ELR (cell line): ENCODE data around the gene OR11G2.
A peak's percentile ranks its signal among the peaks of the same experiment; 100 is the strongest.
"Not testable (repeated sequence)": the region's sequence is repeated elsewhere in the genome, so short reads cannot be mapped to it uniquely, and the experiment has no call there.

Experiments
- DNase-seq: peaks from one replicate; pipeline ENCODE4 v3.0.0-alpha.2; 2015; ENCODE audit warnings: low read depth

Gene OR11G2, protein sequence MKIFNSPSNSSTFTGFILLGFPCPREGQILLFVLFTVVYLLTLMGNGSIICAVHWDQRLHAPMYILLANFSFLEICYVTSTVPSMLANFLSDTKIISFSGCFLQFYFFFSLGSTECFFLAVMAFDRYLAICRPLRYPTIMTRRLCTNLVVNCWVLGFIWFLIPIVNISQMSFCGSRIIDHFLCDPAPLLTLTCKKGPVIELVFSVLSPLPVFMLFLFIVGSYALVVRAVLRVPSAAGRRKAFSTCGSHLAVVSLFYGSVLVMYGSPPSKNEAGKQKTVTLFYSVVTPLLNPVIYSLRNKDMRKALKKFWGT

DNA sequence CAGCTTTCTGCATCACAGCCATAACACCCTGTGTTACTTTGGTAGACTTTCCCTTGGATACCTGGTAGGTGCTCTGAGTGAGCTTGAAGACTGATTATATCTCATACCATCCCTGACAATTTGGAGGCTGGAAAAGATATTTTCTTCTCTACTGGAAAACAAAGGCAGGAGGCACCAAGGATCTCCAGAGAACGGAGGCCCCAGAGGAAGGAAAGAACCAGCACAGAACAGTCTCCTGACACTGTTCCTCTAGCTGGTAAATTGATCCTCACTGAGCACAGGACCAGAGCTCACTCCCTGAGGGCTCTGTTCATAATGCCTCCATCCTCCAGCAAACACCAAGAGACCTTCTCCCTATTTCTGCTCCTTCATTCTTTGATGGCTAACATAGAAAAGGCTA lies at the start of gene OR11G2:
OR11G2 (plus strand) TSS at position 301 of the 400 bp plus-strand sequence. CDS start 6,542 bp downstream, outside the sequence.
- DNase-seq: no peak

DNA sequence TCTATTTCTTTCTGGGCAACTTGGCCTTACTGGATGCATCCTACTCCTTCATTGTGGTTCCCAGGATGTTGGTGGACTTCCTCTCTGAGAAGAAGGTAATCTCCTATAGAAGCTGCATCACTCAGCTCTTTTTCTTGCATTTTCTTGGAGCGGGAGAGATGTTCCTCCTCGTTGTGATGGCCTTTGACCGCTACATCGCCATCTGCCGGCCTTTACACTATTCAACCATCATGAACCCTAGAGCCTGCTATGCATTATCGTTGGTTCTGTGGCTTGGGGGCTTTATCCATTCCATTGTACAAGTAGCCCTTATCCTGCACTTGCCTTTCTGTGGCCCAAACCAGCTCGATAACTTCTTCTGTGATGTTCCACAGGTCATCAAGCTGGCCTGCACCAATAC lies 46.8 kb upstream of the OR11G2 start:
- DNase-seq: no peak

DNA sequence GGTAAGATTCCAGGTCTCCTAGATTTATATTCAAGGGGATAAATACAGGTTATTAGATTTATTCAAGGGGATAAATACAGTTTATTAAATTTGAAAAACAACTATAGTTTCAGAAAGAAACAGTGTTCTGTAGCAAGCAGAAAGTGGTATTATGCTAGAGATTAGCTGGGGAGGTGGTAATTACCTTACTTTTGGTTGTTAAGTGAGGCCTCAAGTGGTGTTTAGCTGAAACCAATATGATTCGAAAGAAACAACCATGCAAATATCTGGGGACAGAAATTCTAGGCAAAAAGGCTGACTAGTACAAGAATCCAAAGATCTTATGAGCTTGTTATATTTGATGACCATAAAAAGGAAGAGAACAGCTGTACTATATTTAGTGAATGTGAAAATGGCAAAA lies 45.9 kb upstream of the OR11G2 start:
- DNase-seq: no peak

DNA sequence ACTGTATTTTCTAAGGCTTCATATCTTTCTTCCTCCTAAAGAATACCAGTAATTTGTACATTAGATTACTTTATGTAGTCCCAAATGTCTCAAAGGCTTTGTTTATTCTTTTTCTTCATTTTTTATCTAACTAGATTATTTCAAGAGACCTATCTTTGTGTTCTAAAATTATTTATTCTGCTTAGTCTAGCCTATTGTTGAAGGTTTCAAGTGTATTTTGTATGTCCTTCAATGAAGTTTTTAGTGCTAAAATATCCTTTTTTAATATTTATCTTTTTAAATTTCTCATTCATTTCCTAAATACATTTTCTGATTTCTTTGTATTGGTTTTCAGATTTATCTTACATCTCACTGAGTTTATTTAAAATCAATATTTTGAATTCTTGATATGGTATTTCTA lies 26.2 kb upstream of the OR11G2 start:
- no peak for DNase-seq

DNA sequence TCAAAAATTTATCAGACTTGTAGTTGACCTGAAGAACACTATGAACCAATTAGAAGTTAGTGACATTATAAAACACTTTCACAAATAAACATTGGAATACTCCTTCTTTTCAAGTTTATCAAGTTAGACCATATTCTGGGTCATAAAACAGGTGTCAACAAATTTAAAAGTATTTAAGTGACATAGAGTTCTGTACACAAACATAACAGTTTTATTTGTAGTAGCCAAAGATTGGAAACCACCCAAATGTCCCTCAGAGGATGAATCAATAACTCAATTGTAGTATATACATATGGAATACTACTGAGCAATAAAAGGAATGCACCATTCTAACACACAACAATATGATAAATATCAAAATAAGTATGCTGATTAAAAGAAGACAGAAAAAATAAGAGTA lies 23.6 kb upstream of the OR11G2 start:
- DNase-seq: no peak

DNA sequence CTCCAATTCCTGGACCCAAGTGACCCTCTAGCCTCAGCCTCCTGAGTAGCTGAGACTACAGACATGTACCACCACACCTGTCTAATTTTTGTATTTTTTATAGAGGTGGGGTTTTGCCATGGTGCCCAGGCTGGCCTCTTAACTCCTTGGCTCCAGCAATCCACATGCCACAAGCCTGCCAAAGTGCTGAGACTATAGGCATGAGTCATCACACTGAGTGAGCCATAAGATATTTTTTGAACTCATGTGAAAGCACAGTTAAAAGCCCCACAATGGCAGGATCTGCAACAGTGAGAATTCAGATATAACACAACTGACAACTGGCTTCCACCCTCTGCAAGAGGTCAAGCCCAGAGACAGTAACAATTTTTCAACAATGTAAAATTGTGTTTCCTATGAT lies 20.8 kb upstream of the OR11G2 start:
- DNase-seq: peak; percentile 47

DNA sequence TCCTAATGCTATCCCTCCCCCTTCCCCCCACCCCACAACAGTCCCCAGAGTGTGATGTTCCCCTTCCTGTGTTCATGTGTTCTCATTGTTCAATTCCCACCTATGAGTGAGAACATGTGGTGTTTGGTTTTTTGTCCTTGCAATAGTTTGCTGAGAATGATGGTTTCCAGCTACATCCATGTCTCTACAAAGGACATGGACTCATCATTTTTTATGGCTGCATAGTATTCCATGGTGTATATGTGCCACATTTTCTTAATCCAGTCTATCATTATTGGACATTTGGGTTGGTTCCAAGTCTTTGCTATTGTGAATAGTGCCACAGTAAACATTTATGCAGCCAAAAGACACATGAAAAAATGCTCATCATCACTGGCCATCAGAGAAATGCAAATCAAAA lies 16.5 kb upstream of the OR11G2 start:
- DNase-seq: not testable (repeated sequence)

DNA sequence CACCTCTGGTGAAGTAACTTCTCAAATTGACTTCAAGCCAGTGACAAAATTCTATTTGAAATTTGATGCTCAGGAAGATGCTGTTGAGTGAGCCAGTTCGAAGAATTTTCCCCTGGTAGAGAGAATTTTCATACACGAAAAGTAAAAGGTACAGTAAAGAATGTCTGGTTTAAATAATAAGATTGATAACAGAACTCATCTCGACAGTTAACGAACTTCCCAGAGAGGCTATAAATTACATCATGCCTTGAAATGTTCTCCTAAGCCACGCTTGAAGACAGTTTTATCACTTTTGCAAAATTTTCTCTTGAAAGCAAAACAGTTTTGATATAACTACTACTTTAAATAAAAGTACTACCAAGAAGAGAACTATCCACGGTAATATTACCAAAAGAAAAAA lies 14.4 kb upstream of the OR11G2 start:
- no peak for DNase-seq

DNA sequence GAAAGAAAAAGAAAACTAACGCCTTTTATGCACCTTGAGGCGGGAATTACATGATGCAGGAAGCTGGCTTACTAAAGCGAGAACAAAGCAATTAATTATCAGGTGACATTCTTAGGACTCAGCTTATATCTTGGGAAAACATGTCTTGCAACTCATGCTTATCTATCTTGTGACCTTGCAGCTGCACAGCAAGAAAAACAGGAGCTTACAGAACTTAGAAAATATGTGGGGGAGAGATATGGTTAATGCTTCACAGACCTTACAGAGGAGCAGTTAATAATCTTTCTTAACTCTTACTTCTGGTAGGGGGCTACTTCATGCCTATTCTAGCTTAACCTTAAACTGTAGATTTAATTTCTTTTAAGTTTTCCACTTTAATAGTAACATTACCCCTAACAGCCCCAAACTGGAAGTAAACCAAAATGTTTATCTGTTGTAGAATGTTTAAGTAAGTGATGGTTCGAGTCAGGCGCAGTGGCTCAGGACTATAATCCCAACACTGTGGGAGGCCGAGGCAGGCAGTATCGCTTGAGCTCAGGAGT lies 13.2 kb upstream of the OR11G2 start:
- DNase-seq: no peak

DNA sequence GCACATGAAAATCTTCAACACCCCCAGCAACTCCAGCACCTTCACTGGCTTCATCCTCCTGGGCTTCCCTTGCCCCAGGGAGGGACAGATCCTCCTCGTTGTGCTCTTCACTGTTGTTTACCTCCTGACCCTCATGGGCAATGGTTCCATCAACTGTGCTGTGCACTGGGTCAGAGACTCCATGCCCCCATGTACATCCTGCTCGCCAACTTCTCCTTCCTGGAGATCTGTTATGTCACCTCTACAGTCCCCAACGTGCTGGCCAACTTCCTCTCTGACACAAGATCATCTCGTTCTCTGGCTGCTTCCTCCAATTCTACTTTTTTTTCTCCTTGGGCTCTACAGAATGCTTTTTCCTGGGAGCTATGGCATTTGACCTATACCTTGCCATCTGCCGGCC lies 11.5 kb upstream of the OR11G2 start:
- DNase-seq: no peak

DNA sequence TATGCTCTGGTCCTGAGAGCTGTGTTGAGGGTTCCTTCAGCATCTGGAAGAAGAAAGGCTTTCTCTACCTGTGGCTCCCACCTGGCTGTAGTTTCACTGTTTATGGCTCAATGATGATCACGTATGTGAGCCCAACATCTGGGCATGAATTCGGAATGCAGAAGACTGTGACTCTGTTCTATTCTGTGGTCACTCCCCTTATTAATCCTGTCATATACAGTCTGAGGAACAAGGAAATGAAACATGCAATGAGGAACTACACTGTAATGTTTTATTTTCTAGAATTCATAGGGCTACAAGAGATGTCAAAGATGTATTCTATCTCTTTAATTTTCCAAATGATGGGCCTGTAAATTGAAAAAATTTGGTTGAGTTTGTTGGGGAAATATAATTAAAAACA lies 10.8 kb upstream of the OR11G2 start:
- no peak for DNase-seq

DNA sequence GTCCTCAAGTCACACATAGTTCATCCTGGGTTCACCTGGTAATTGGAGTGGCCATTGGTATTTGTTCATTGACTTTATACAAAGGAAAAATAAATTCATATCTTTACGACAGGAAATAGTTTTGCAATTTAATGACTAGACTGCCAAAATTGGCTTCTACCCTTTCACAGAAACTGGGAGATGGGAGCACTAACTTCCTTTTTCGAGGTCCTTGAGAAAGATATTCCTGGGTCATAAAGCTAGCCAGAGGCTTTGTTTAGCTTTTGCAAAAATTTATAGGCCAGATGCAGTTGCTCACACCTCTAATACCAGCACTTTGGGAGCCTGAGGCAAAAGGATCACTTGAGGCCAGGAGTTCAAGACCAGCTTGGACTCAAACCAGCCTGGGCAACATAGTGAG lies 10.2 kb upstream of the OR11G2 start:
- no peak for DNase-seq

DNA sequence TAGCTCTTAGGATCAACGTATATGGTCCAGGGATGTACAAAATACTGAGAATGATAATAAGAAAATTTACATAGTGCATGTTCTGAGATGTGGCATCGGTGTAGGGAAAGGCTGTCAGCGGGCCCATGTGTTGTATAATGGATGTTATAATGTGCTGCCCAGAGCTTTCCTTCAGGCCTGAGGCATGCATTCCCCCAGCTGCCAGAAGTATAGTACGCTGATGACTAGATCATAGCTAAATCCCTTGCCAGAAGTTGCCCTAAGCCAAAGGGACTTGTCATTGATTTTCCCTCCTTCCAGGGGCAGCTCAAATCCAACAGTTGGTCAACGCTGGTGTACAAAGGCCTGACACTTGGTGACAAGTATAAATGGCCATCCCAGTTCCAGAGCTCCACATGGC lies 6.5 kb upstream of the OR11G2 start:
- DNase-seq: no peak

DNA sequence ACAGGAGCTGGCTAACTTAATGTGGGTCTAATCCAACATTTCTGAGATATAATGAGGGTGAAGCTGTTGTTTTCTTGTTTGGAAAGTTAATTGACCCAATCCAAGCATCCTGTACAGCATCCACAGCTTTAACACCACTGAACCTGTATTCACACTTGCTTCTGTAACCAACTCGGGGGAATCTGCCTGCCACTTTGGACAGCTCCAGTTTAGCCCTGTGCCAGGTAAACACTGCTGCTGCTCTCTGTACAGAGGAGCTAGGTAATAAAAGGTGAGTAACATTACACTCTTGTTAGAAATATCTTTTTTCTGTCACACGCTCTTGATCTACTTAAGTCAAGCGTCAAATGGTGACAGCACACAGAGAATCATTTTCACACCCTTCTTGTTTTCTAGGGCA lies 700 bp downstream of the OR11G2 start:
- DNase-seq: no peak

DNA sequence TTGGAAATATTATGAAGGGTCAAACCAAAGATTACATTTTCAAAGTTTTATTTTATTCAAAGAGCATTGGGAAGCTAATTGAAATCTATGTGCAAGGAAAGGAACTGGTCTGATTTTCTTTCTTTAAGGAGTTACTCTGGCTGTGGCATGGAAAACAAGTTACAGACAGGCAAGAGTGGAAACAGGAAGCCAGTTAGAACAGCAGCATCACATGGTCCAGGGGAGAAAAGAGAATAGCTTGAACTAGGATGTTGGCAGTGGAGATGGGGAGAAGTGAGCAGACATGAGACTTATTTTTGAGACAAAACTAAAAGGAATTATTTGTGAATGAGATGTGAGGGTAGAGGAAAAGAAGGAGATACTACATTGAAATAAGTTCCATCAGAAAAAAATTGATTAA lies 3.4 kb downstream of the OR11G2 start:
- no peak for DNase-seq

DNA sequence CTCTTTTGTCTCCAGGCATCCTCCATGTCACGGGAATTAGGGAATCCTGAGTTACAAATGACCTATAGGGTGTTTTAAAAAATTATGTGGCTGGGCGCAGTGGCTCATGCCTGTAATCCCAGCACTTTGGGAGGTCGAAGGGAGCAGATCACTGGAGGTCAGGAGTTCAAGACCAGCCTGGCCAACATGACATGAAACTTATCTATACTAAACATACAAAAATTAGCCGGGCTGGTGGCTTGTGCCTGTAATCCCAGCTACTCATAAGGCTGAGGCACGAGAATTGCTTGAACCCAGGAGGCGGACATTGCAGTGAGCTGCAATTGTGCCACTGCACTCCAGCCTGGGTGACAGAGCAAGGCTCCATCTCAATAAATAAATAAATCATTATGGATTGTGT lies 4.5 kb downstream of the OR11G2 start:
- not testable (repeated sequence) for DNase-seq

DNA sequence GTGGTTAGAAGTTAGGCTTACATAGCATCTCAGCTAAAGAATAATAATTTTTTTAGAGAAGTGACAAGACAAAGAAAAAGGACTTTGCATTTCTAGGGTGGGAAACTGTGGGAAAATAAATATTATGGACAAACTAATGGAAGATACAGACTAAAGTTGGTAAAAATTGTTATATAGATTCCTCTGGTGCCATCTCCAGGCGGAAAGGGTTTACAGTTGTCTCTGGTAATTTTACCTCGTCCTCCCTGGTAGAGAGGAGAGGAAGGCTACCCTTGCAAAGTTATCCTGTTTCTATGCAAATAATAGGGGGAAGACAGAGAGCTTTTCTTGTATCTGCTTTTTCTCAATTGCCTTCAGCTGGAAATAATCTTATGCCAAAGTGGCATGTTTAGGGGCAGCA lies 5.2 kb downstream of the OR11G2 start:
- DNase-seq: no peak

DNA sequence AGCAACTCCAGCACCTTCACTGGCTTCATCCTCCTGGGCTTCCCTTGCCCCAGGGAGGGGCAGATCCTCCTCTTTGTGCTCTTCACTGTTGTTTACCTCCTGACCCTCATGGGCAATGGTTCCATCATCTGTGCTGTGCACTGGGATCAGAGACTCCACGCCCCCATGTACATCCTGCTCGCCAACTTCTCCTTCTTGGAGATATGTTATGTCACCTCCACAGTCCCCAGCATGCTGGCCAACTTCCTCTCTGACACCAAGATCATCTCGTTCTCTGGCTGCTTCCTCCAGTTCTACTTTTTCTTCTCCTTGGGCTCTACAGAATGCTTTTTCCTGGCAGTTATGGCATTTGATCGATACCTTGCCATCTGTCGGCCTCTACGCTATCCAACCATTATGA lies 6.8 kb downstream of the OR11G2 start:
- no peak for DNase-seq

DNA sequence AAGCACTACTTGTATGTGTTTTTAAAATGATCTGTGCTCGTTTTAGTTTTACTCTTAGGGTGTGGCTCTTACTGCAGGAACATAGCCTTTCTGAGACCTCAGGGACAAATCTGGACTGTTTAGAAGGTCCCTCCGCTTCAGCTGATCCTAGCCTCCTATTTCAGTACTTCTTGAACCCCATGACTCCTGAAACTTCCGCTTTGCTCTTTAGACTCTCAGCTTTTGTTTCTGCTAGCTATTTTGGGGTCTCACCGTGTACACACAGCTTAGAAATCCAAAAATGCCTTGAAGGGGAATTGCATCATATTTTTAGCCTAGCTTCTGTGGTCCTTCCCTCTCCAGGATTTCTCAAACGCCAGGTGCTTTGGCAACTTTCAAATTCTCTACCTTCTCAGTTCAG lies 8.3 kb downstream of the OR11G2 start:
- no peak for DNase-seq

DNA sequence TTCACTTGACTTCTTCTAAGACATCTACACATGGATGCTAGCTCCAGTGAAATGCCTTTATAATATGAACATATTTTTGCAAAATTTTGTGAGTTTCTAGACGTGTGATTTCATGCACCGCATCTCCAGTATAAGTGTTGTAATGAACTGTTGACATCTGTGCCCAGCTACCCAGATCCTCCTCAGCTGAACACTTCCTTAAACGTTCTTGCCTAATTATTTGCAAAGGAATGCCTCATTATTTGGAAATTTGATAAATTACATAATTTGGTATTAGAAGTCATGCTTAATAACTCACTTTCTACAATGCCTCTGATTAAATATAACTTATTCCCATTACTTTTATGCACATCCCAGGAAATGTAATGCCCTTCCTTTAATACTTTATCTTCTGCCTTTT lies 14.0 kb downstream of the OR11G2 start:
- DNase-seq: no peak

DNA sequence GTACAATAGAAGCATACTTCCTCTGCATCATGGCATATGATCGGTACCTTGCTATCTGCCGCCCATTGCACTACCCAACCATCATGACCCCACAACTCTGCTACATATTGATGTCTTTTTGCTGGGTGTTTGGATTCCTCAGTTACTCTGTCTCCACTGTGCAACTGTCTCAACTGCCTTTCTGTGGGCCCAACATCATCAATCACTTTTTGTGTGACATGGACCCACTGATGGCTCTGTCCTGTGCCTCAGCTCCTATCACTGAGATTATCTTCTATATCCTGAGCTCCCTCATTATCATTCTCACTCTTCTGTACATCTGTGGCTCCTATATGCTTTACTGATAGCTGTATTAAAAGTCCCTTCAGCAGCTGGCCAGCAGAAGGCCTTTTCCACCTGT lies 18.9 kb downstream of the OR11G2 start:
- no peak for DNase-seq

DNA sequence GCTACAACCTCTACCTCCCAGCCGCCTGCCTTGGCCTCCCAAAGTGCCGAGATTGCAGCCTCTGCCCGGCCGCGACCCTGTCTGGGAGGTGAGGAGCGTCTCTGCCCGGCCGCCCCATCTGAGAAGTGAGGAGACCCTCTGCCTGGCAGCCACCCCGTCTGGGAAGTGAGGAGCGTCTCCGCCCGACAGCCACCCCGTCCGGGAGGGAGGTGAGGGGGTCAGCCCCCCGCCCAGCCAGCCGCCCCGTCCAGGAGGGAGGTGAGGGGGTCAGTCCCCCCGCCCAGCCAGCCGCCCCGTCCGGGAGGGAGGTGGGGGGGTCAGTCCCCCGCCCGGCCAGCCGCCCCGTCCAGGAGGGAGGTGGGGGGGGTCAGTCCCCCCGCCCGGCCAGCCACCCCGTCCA lies 21.7 kb downstream of the OR11G2 start:
- not testable (repeated sequence) for DNase-seq

DNA sequence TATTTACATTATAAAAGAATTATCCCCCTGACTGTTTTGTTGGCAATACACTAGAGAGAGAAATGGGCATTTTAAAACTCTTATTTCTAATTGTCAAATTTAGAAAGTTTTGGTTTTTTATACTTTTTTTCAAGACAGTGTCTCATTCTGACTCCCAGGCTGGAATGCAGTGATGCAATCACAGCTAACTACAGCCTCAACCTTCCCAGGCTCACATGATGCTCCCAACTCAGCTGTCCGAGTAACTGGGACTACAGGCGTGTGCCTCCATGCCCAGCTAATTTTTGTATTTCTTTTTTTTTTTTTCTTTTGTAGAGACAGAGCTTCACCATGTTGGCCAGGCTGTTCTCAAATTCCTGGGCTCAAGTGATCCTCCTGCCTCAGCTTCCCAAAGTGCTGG lies 24.5 kb downstream of the OR11G2 start:
- no peak for DNase-seq

DNA sequence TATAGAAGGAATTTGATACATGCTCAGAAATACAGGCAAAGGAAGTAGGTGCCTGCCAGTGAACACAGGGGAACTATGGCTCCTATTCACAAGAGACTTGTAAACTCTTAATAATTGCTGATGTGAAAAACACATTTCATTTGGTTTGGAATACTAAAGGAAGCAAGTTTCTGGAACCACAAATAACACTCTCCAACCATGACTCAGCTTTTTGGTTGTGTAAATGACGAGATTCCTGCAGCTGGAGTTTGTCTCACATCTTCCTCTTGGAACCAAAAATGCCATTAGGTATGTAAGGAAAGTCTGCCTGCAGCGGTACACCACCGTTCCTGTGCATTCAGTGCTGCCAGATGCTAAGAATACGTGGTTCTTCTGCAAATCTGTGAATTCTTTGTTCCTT lies 28.3 kb downstream of the OR11G2 start:
- DNase-seq: no peak
